HEK293 (cell line): ENCODE measurements around the gene CYP26B1.

Source experiments
- CTCF ChIP-seq: fragments of 450-650 bp; formaldehyde crosslinking; IDR thresholded peaks from 2 replicates; pipeline ENCODE4 v1.5.1; 2016; ENCODE audit warnings: missing biosample characterization, missing genetic modification characterization
- ZNF423 ChIP-seq: fragments of 450-650 bp; formaldehyde crosslinking; IDR thresholded peaks from 2 replicates; pipeline ENCODE4 v1.5.1; 2016; ENCODE audit warnings: missing biosample characterization, missing genetic modification characterization
- ZNF704 ChIP-seq: fragments of 450-650 bp; formaldehyde crosslinking; IDR thresholded peaks from 2 replicates; pipeline ENCODE4 v1.5.1; 2016; ENCODE audit warnings: missing biosample characterization, missing genetic modification characterization

GRCh38 chr2:72144274-72144631, 3.4 kb downstream of the CYP26B1 start:
- TF ChIP-seq ZNF423 (tag by site-specific recombination) (no peak), CTCF (tag by site-specific recombination) (no peak), ZNF704 (tag by site-specific recombination) (no peak)
